ENCODE measurements around the gene PML.
"Not testable (repeated sequence)": the region's sequence is repeated elsewhere in the genome, so short reads cannot be mapped to it uniquely, and the experiment has no call there.

Gene PML

DNA sequence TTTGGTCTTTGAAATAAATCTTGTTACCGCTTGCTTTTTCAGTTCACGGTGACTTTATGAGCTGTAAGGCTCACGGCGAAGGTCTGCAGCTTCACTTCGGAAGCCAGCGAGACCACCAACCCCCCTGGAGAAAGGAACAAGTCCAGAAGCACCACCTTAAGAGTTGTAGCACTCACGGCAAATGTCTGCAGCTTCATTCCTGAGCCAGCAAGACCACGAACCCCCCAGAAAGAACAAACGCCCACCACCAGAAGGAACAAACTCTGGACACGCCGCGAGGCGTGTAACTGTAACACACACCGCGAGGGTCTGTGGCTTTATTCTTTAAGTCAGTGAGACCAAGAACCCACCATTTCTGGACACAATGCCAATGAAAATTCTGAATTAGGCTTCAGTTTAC lies 59.0 kb downstream of the PML start:
- TF ChIP-seq, protein P1, sequence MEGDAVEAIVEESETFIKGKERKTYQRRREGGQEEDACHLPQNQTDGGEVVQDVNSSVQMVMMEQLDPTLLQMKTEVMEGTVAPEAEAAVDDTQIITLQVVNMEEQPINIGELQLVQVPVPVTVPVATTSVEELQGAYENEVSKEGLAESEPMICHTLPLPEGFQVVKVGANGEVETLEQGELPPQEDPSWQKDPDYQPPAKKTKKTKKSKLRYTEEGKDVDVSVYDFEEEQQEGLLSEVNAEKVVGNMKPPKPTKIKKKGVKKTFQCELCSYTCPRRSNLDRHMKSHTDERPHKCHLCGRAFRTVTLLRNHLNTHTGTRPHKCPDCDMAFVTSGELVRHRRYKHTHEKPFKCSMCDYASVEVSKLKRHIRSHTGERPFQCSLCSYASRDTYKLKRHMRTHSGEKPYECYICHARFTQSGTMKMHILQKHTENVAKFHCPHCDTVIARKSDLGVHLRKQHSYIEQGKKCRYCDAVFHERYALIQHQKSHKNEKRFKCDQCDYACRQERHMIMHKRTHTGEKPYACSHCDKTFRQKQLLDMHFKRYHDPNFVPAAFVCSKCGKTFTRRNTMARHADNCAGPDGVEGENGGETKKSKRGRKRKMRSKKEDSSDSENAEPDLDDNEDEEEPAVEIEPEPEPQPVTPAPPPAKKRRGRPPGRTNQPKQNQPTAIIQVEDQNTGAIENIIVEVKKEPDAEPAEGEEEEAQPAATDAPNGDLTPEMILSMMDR (IDR thresholded peaks at IDR 0.05; ENCODE audit: low read depth, low read length): no peak
- no peak for DNase-seq
- no peak overlapping the region for H3K4me3 ChIP-seq (ENCODE audit: low read depth, low read length)
- H3K9me3 ChIP-seq: no peaks in the 10 kb centered on the region
- no peaks in the 10 kb centered on the region for H3K27me3 ChIP-seq
- H3K36me3 ChIP-seq: no peaks in the 10 kb centered on the region
- no peaks in the 10 kb centered on the region for H3K4me1 ChIP-seq

DNA sequence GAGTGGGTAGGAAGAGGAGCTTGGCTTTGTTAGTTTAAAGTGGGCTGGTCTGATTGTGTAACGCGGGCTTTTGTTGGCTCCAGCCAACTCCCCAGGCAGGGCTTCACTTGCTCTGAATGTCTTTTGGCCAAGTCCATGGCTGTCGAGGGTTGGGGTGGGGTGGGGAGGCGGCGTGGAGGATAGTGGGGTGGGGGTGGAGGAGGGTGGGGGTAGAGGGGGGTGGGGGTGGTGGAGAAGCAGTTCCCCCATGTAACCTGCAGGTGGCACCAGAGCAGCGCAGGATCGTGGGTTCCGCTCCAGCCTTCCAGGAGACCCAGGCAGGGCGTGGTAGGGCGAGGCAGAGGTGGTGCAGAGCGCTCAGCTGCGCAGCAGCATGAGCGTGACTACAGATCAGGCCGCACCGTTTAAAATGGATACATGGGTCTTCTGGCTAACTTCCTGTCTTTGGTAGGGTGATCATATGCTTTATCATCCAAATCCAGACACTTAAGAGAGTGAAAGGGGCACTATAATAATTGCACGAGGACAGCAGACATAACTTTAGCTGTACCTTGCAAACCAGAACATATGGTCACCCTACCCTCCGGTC lies 59.5 kb downstream of the PML start:
- Histone ChIP-seq H3K9me3 (no peaks in the 10 kb centered on the region), H3K4me1 (no peaks in the 10 kb centered on the region), H3K27me3 (no peaks in the 10 kb centered on the region), H3K4me3 (ENCODE audit: low read depth, low read length) (peak overlapping the region; percentile 31; the same call in 1 of the 2 replicates), H3K36me3 (no peaks in the 10 kb centered on the region)
- TF ChIP-seq, protein P1 (IDR thresholded peaks at IDR 0.05; ENCODE audit: low read depth, low read length): peak; percentile 67
- DNase-seq: peak; percentile 87

DNA sequence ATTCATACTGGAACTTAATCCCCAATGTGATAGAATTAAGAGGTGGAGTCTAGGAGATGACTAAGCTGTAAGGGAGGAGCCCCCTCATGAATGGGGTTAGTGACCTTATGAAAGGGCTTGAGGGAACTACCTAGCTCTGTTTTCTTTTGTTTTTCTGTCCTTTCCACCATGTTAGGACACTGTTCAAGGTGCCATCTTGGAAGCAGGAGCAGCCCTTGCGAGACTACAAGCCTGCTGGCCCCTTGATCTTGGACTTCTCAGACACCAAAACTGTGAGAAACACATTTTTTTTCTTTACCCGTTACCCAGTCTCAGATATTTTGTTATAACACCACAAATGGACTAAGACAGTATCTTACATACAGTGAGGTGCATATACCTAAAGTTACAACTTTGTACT lies 61.3 kb downstream of the PML start:
- H3K4me1 ChIP-seq: no peaks in the 10 kb centered on the region
- no peaks in the 10 kb centered on the region for H3K36me3 ChIP-seq
- TF ChIP-seq, protein P1 (IDR thresholded peaks at IDR 0.05; ENCODE audit: low read depth, low read length): no peak
- DNase-seq: no peak
- H3K27me3 ChIP-seq: no peaks in the 10 kb centered on the region
- H3K4me3 ChIP-seq (ENCODE audit: low read depth, low read length): no peak overlapping the region
- no peaks in the 10 kb centered on the region for H3K9me3 ChIP-seq

DNA sequence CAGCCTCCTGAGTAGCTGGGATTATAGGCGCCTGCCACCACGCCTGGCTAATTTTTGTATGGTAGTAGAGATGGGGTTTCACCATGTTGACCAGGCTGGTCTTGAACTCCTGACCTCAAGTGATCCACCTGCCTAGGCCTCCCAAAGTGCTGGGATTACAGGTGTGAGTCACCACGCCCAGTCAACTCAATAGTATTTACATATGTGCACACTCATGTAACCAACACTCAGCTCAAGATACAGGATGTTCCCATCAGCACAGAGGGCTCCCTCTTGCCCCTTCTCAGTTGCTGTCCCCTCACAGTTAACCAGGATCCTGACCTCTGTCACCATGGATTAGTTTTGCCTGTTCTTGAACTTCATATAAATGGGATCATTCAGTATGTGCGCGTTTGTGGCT lies 61.8 kb downstream of the PML start:
- not testable (repeated sequence) for H3K27me3 ChIP-seq; H3K9me3 ChIP-seq; DNase-seq; H3K36me3 ChIP-seq; H3K4me3 ChIP-seq (ENCODE audit: low read depth, low read length); H3K4me1 ChIP-seq

DNA sequence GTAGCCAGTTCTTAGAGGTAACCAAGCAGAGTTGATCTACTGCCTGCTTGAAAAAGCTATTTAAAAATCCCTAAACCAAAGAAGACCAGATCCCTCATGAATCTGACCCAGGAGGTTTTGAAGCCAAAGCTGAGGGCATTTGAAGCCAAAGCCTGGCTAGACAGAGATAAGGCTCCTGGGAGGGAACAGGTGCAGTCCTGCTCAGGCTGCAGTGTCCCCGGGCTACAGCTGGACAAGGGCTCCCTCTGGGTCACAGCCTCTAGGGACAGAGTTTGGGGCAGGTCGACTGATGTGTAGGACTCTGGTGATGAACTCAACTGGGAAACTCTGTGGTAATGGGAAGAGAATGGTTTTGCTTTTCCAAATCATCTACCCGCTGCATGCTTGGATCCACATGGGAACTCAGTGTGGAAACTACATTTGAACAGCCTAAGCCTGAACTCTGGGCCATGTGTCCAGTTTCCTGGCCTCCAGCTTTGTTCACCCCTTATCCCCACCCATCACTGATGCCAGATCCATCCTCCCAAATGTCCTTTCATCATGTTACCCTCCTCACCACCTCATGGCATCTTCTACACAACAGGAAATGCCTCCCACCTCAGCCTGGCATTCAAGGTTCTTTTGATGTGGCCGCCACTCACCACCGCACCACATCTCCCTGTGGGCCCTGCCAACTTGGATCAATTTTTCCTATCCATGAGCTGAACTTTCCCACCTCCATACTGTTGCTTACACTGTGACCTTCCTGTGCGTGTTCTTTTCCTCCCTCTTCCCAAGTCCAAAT lies 64.7 kb downstream of the PML start:
- not testable (repeated sequence) for DNase-seq; H3K36me3 ChIP-seq; H3K4me3 ChIP-seq (ENCODE audit: low read depth, low read length); H3K9me3 ChIP-seq; H3K27me3 ChIP-seq; H3K4me1 ChIP-seq

DNA sequence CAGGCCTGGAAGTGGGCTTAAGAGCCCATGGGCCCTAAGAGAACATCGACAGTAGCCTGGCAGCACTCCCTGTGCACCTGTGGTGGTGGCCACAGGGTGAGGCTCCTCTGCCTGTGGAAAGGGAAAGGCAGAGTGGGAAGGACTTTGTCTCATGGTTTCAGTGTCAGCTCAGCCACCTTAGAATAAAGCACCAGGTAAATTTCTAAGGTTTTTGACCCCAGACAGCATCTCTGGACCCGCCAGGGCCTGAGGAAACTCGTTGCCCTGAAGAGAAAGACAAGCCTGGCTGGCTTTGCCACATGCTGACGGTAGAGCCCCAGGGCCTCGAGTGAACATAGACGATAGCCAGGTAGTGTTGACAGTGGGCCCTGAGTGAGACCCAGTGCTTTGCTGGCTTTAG lies 65.7 kb downstream of the PML start:
- H3K36me3 ChIP-seq: no peaks in the 10 kb centered on the region
- H3K4me1 ChIP-seq: no peaks in the 10 kb centered on the region
- no peak overlapping the region for H3K4me3 ChIP-seq (ENCODE audit: low read depth, low read length)
- no peaks in the 10 kb centered on the region for H3K9me3 ChIP-seq
- no peak for DNase-seq
- H3K27me3 ChIP-seq: no peaks in the 10 kb centered on the region
- TF ChIP-seq, protein P1 (IDR thresholded peaks at IDR 0.05; ENCODE audit: low read depth, low read length): no peak

DNA sequence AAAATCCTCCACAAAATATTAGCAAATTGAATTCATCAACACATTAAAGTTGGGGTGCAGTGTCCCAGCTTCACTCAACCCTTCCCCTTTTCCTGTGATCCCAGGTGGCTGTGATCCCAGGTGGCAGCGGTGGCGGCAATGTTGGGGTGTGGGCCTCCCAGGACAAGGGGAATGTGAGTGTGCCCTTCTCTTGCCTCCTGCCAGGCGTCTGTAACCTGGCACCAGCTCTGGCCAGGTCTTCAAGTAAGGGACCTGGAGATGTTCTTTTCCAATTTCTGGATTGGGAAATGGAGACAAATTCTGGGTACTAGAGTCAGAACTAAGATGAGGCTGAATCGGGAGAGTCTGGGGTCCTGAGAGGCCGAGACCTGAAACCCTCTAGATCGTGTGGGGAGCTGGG lies 67.7 kb downstream of the PML start:
- Histone ChIP-seq H3K36me3 (no peaks in the 10 kb centered on the region), H3K4me1 (no peaks in the 10 kb centered on the region), H3K27me3 (no peaks in the 10 kb centered on the region), H3K4me3 (ENCODE audit: low read depth, low read length) (no peak overlapping the region), H3K9me3 (no peaks in the 10 kb centered on the region)
- no peak for DNase-seq
- TF ChIP-seq, protein P1 (IDR thresholded peaks at IDR 0.05; ENCODE audit: low read depth, low read length): no peak
